ENCODE results near the gene TUBA8. TPM values are rescaled to one million over a fixed set of nuclear protein-coding genes. Genes with fewer than 3 reads are reported as not detected.
"Not testable (repeated sequence)": the region's sequence is repeated elsewhere in the genome, so short reads cannot be mapped to it uniquely, and the experiment has no call there.

The TUBA8 gene
- total RNA-seq (0.57 TPM), polyA plus RNA-seq (3.1 TPM)
- long read RNA-seq, donor 1 = 0 reads
- long read RNA-seq, donor 2, partial matches to known transcripts = 0 of 2 reads
- long read RNA-seq, donor 2, other reads (novel, unspliced or antisense) = 0 of 2 reads
- long read RNA-seq, donor 3, partial matches to known transcripts = 0 of 2 reads
- long read RNA-seq, donor 3, other reads (novel, unspliced or antisense) = 0 of 2 reads
- long read RNA-seq, donor 4 = 0 reads
- long read RNA-seq, donor 5 = 0 reads
- long read RNA-seq, donor 6, partial matches to known transcripts = 0 of 1 reads
- long read RNA-seq, donor 6, other reads (novel, unspliced or antisense) = 0 of 1 reads
- long read RNA-seq, donor 7, partial matches to known transcripts = 0 of 1 reads
- long read RNA-seq, donor 7, other reads (novel, unspliced or antisense) = 0 of 1 reads
- long read RNA-seq, donor 8 = 0 reads
- long read RNA-seq, donor 9 = 0 reads
- long read RNA-seq, donor 10 = 0 reads

- Histone ChIP-seq H3K27me3 (ENCODE audit: control insufficient read depth in 2 of 2, insufficient read depth in 1 of 2, low read length in 1 of 2) (peaks cover 25 to 56% of the 10 kb centered on the region in 2 donors), H3K9me3 (ENCODE audit: control insufficient read depth in 2 of 2, insufficient read depth in 1 of 2, low read length in 1 of 2) (peaks cover 0 to 4% of the 10 kb centered on the region in 2 donors), H3K4me1 (ENCODE audit: control insufficient read depth in 2 of 2, insufficient read depth in 2 of 2, low read length in 2 of 2) (peaks cover 5 to 19% of the 10 kb centered on the region in 2 donors), H3K36me3 (ENCODE audit: control insufficient read depth in 2 of 2, insufficient read depth in 2 of 2, low read length in 1 of 2) (no peaks in the 10 kb centered on the region), H3K4me3 (ENCODE audit: low read length in 2 of 2) (peak within 1 kb of the TSS in 1 of 2 donors; percentile 50), H3K27ac (ENCODE audit: low read depth in 1 of 2, low read length in 1 of 2) (no peak within 1 kb of the TSS)
- DNase-seq (ENCODE audit: low read depth in 6 of 9, low spot score in 9 of 9) = peak in 1 of 9 donors; percentile 13
- WGBS = 1% methylated on average over 72 of the region's 72 CpGs
These were observed at the start of gene TUBA8 for GRCh38 chr22:18110194-18110953. TUBA8 (plus strand) TSS chr22:18110809; CDS start chr22:18110866, 57 bp downstream.

GRCh38 chr22:18062421-18062820, 48.2 kb upstream of the TUBA8 start:
- no peak for DNase-seq (ENCODE audit: low read depth in 6 of 9, low spot score in 9 of 9)
- Histone ChIP-seq H3K9me3 (ENCODE audit: control insufficient read depth in 2 of 2, insufficient read depth in 1 of 2, low read length in 1 of 2) (no peaks in the 10 kb centered on the region), H3K4me1 (ENCODE audit: control insufficient read depth in 2 of 2, insufficient read depth in 2 of 2, low read length in 2 of 2) (peaks cover 0 to 10% of the 10 kb centered on the region in 2 donors), H3K27ac (ENCODE audit: low read depth in 1 of 2, low read length in 1 of 2) (no peak overlapping the region), H3K4me3 (ENCODE audit: low read length in 2 of 2) (no peak overlapping the region), H3K36me3 (ENCODE audit: control insufficient read depth in 2 of 2, insufficient read depth in 2 of 2, low read length in 1 of 2) (no peaks in the 10 kb centered on the region), H3K27me3 (ENCODE audit: control insufficient read depth in 2 of 2, insufficient read depth in 1 of 2, low read length in 1 of 2) (peaks cover 0 to 7% of the 10 kb centered on the region in 2 donors)
- WGBS = 97% methylated on average over 3 of the region's 3 CpGs

GRCh38 chr22:18063306-18063705, 47.3 kb upstream of the TUBA8 start:
- peaks cover 0 to 10% of the 10 kb centered on the region in 2 donors for H3K4me1 ChIP-seq (ENCODE audit: control insufficient read depth in 2 of 2, insufficient read depth in 2 of 2, low read length in 2 of 2)
- DNase-seq (ENCODE audit: low read depth in 6 of 9, low spot score in 9 of 9) = no peak
- no peaks in the 10 kb centered on the region for H3K9me3 ChIP-seq (ENCODE audit: control insufficient read depth in 2 of 2, insufficient read depth in 1 of 2, low read length in 1 of 2)
- peaks cover 0 to 12% of the 10 kb centered on the region in 2 donors for H3K27me3 ChIP-seq (ENCODE audit: control insufficient read depth in 2 of 2, insufficient read depth in 1 of 2, low read length in 1 of 2)
- 98% methylated on average over 7 of the region's 7 CpGs for WGBS
- no peak overlapping the region for H3K27ac ChIP-seq (ENCODE audit: low read depth in 1 of 2, low read length in 1 of 2)
- H3K36me3 ChIP-seq (ENCODE audit: control insufficient read depth in 2 of 2, insufficient read depth in 2 of 2, low read length in 1 of 2) = no peaks in the 10 kb centered on the region
- H3K4me3 ChIP-seq (ENCODE audit: low read length in 2 of 2) = no peak overlapping the region

- H3K27me3 ChIP-seq (ENCODE audit: control insufficient read depth in 2 of 2, insufficient read depth in 1 of 2, low read length in 1 of 2) = peaks cover 0 to 14% of the 10 kb centered on the region in 2 donors
- not testable (repeated sequence) for H3K27ac ChIP-seq (ENCODE audit: low read depth in 1 of 2, low read length in 1 of 2); H3K4me1 ChIP-seq (ENCODE audit: control insufficient read depth in 2 of 2, insufficient read depth in 2 of 2, low read length in 2 of 2); DNase-seq (ENCODE audit: low read depth in 6 of 9, low spot score in 9 of 9); H3K4me3 ChIP-seq (ENCODE audit: low read length in 2 of 2); H3K9me3 ChIP-seq (ENCODE audit: control insufficient read depth in 2 of 2, insufficient read depth in 1 of 2, low read length in 1 of 2); H3K36me3 ChIP-seq (ENCODE audit: control insufficient read depth in 2 of 2, insufficient read depth in 2 of 2, low read length in 1 of 2)
- WGBS = 95% methylated on average over 6 of the region's 6 CpGs
These were observed 46.9 kb upstream of the TUBA8 start for GRCh38 chr22:18063715-18064114.

- no peak for DNase-seq (ENCODE audit: low read depth in 6 of 9, low spot score in 9 of 9)
- no peaks in the 10 kb centered on the region for H3K9me3 ChIP-seq (ENCODE audit: control insufficient read depth in 2 of 2, insufficient read depth in 1 of 2, low read length in 1 of 2)
- WGBS = 99% methylated on average over 7 of the region's 7 CpGs
- no peak overlapping the region for H3K27ac ChIP-seq (ENCODE audit: low read depth in 1 of 2, low read length in 1 of 2)
- H3K4me1 ChIP-seq (ENCODE audit: control insufficient read depth in 2 of 2, insufficient read depth in 2 of 2, low read length in 2 of 2) = peaks cover 0 to 10% of the 10 kb centered on the region in 2 donors
- peaks cover 0 to 14% of the 10 kb centered on the region in 2 donors for H3K27me3 ChIP-seq (ENCODE audit: control insufficient read depth in 2 of 2, insufficient read depth in 1 of 2, low read length in 1 of 2)
- H3K4me3 ChIP-seq (ENCODE audit: low read length in 2 of 2) = no peak overlapping the region
- no peaks in the 10 kb centered on the region for H3K36me3 ChIP-seq (ENCODE audit: control insufficient read depth in 2 of 2, insufficient read depth in 2 of 2, low read length in 1 of 2)
These were observed 46.0 kb upstream of the TUBA8 start for GRCh38 chr22:18064636-18065035.

GRCh38 chr22:18065256-18065655, 45.4 kb upstream of the TUBA8 start:
- no peak for DNase-seq (ENCODE audit: low read depth in 6 of 9, low spot score in 9 of 9)
- no peak overlapping the region for H3K4me3 ChIP-seq (ENCODE audit: low read length in 2 of 2)
- H3K36me3 ChIP-seq (ENCODE audit: control insufficient read depth in 2 of 2, insufficient read depth in 2 of 2, low read length in 1 of 2) = no peaks in the 10 kb centered on the region
- no peaks in the 10 kb centered on the region for H3K9me3 ChIP-seq (ENCODE audit: control insufficient read depth in 2 of 2, insufficient read depth in 1 of 2, low read length in 1 of 2)
- peaks cover 0 to 14% of the 10 kb centered on the region in 2 donors for H3K27me3 ChIP-seq (ENCODE audit: control insufficient read depth in 2 of 2, insufficient read depth in 1 of 2, low read length in 1 of 2)
- 52% methylated on average over 9 of the region's 9 CpGs for WGBS
- H3K27ac ChIP-seq (ENCODE audit: low read depth in 1 of 2, low read length in 1 of 2) = no peak overlapping the region
- peaks cover 0 to 10% of the 10 kb centered on the region in 2 donors for H3K4me1 ChIP-seq (ENCODE audit: control insufficient read depth in 2 of 2, insufficient read depth in 2 of 2, low read length in 2 of 2)

GRCh38 chr22:18066181-18066859, 44.3 kb upstream of the TUBA8 start:
- H3K36me3 ChIP-seq (ENCODE audit: control insufficient read depth in 2 of 2, insufficient read depth in 2 of 2, low read length in 1 of 2) = no peaks in the 10 kb centered on the region
- no peak overlapping the region for H3K27ac ChIP-seq (ENCODE audit: low read depth in 1 of 2, low read length in 1 of 2)
- DNase-seq (ENCODE audit: low read depth in 6 of 9, low spot score in 9 of 9) = no peak
- H3K4me3 ChIP-seq (ENCODE audit: low read length in 2 of 2) = no peak overlapping the region
- H3K27me3 ChIP-seq (ENCODE audit: control insufficient read depth in 2 of 2, insufficient read depth in 1 of 2, low read length in 1 of 2) = peaks cover 0 to 11% of the 10 kb centered on the region in 2 donors
- peaks cover 0 to 10% of the 10 kb centered on the region in 2 donors for H3K4me1 ChIP-seq (ENCODE audit: control insufficient read depth in 2 of 2, insufficient read depth in 2 of 2, low read length in 2 of 2)
- H3K9me3 ChIP-seq (ENCODE audit: control insufficient read depth in 2 of 2, insufficient read depth in 1 of 2, low read length in 1 of 2) = no peaks in the 10 kb centered on the region
- 50% methylated on average over 12 of the region's 12 CpGs for WGBS

- no peak for DNase-seq (ENCODE audit: low read depth in 6 of 9, low spot score in 9 of 9)
These were observed 43.5 kb upstream of the TUBA8 start for GRCh38 chr22:18067121-18067520.

More at GRCh38 chr22:18067121-18067520, 43.5 kb upstream of the TUBA8 start:
- Histone ChIP-seq H3K4me1 (ENCODE audit: control insufficient read depth in 2 of 2, insufficient read depth in 2 of 2, low read length in 2 of 2) (peaks cover 0 to 10% of the 10 kb centered on the region in 2 donors), H3K27me3 (ENCODE audit: control insufficient read depth in 2 of 2, insufficient read depth in 1 of 2, low read length in 1 of 2) (peaks cover 0 to 11% of the 10 kb centered on the region in 2 donors), H3K9me3 (ENCODE audit: control insufficient read depth in 2 of 2, insufficient read depth in 1 of 2, low read length in 1 of 2) (no peaks in the 10 kb centered on the region), H3K36me3 (ENCODE audit: control insufficient read depth in 2 of 2, insufficient read depth in 2 of 2, low read length in 1 of 2) (no peaks in the 10 kb centered on the region), H3K27ac (ENCODE audit: low read depth in 1 of 2, low read length in 1 of 2) (no peak overlapping the region), H3K4me3 (ENCODE audit: low read length in 2 of 2) (no peak overlapping the region)
- WGBS = 98% methylated on average over 3 of the region's 3 CpGs

All from thymus (tissue), 14 donors.